Breast epithelium (tissue), 4 donors: Measurements from ENCODE around the gene HSD11B2. TPM values are rescaled to one million over a fixed set of nuclear protein-coding genes. Genes with fewer than 3 reads are reported as not detected.

ENCODE experiments used
- DNase-seq, 2 donors: peaks; one replicate each; pipeline ENCODE4 v3.0.0-alpha.2; 2019; ENCODE audit warnings: low spot score in 2 of 2
- H3K27ac ChIP-seq, 2 donors: fragments of 200-600 bp; sonication (generic) in 1 of 2; one replicate each; pipeline ENCODE4 v1.5.1; 2016 to 2019; ENCODE audit warnings: mild to moderate bottlenecking in 1 of 2
- H3K27me3 ChIP-seq, 2 donors: fragments of 200-600 bp; sonication (generic) in 1 of 2; one replicate each; pipeline versions ENCODE4 v1.5.1 to v1.6.0; 2017 to 2019; ENCODE audit warnings: control low read depth in 1 of 2, mild to moderate bottlenecking in 1 of 2
- H3K36me3 ChIP-seq: fragments of 200-600 bp; one replicate; pipeline ENCODE4 v1.5.1; 2019
- H3K4me1 ChIP-seq, 2 donors: fragments of 200-600 bp; sonication (generic); one replicate each; pipeline ENCODE4 v1.5.1; 2016 to 2019; ENCODE audit warnings: control low read depth in 1 of 2
- H3K4me3 ChIP-seq, 3 donors: fragments of 200-600 bp; sonication (generic); 1 replicate in 2 of 3; 2 replicates in 1 of 3; pipeline ENCODE4 v1.5.1; 2016 to 2019; ENCODE audit warnings: mild to moderate bottlenecking in 3 of 3, moderate library complexity in 2 of 3
- H3K9me3 ChIP-seq, 2 donors: fragments of 200-600 bp; sonication (generic) in 1 of 2; one replicate each; pipeline ENCODE4 v1.5.1; 2016 to 2019; ENCODE audit warnings: control low read depth in 1 of 2
- POLR2A ChIP-seq: fragments of 450-650 bp; IDR thresholded peaks from one replicate; pipeline ENCODE4 v1.6.1; 2016; ENCODE audit warnings: antibody characterized with exemption, mild to moderate bottlenecking, moderate library complexity
- POLR2AphosphoS5 ChIP-seq, 3 donors: sonication (generic); formaldehyde crosslinking; IDR thresholded peaks; one replicate each; pipeline ENCODE4 v1.6.1; 2017; ENCODE audit warnings: antibody characterized with exemption in 3 of 3
- intact Hi-C: fragments of 100-400 bp; cut with DNase I; formaldehyde crosslinking; loops from one replicate; pipeline ENCODE4 v1.15.1; 2023; ENCODE audit warnings: low total_unique reads
- total RNA-seq, 3 donors: library from RNA; depleted of rRNA; stranded (reverse); fragments of >200 nt; gene quantifications; one replicate each; pipeline ENCODE4 v1.1.0, GENCODE V29; 2016
- TF ChIP-seq, protein P1 (sequence below), 3 donors: fragments of 450-650 bp; IDR thresholded peaks; one replicate each; pipeline ENCODE4 v1.5.1; 2016 to 2017; ENCODE audit warnings: antibody characterized with exemption in 3 of 3, mild to moderate bottlenecking in 3 of 3, moderate library complexity in 3 of 3

HSD11B2 gene
- total RNA-seq, 3 donors from 2014 or later: 0.32 to 66.9 (median 10.2) TPM

DNA sequence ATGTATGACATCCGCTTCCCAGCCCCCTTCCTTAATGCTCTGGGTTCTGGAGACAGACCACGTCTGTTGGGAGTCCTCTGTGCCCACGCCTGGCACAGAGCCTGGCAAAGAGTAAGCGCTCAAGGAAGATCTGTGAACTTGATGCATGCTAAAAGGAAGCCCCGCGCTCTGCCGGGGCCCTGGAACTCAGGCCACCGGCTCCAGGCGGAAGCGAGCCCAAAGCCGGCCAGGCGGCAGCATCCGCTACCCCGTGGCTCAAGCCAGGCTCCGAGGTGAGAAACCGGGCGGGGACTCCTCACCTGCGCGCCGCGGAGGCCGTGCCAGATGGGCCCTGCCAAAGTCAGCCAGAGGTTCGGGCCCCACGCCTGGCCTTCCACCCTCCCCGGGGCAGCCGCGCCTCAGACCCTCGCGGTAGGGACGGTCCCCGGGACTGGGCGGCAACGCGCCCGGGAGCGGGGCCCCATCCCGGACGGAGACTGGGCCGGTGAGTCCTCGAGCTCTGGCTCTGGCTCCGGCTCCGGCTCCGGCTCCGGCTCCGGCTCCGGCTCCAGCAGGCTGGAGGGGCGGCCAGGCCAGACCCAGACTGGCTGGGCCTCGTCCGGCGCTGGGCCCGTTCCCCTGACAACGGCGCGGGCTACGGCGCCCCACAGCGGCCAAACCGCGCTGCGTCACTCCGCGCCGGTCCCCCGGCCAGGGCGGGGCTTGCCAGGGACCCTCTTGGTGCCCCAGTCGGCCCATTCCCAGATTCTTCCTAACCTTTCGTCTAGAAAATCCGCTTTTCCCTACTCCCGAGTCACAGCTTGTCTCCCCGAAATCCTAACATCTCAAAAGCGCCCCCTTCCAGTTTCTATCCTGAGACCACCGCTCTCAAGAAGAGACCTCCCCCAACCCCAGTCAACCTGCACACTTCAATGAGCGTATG lies 14.8 kb upstream of the HSD11B2 start, which contains the start of gene ZDHHC1:
TSS of gene ZDHHC1 (minus strand) at position 606 of the 922 bp plus-strand sequence. CDS start 8,702 bp downstream, outside the sequence.
- H3K9me3 ChIP-seq: no peaks in the 10 kb centered on the region
- peak; percentile 51 to 77 for DNase-seq
- no peaks in the 10 kb centered on the region for H3K27me3 ChIP-seq
- peak within 1 kb of the TSS; percentile 78 to 96 (median 79) for H3K4me3 ChIP-seq
- H3K4me1 ChIP-seq: no peaks in the 10 kb centered on the region
- intact Hi-C loops: loop anchor here (10.0 kb wide), 1 partner anchor 241 kb away; the partner anchor contains the start of gene NOL3
- TF ChIP-seq POLR2AphosphoS5 (IDR thresholded peaks at IDR 0.05) (peak in 1 of 3 donors; percentile 83), POLR2A (peak; percentile 44)
- TF ChIP-seq, protein P1, sequence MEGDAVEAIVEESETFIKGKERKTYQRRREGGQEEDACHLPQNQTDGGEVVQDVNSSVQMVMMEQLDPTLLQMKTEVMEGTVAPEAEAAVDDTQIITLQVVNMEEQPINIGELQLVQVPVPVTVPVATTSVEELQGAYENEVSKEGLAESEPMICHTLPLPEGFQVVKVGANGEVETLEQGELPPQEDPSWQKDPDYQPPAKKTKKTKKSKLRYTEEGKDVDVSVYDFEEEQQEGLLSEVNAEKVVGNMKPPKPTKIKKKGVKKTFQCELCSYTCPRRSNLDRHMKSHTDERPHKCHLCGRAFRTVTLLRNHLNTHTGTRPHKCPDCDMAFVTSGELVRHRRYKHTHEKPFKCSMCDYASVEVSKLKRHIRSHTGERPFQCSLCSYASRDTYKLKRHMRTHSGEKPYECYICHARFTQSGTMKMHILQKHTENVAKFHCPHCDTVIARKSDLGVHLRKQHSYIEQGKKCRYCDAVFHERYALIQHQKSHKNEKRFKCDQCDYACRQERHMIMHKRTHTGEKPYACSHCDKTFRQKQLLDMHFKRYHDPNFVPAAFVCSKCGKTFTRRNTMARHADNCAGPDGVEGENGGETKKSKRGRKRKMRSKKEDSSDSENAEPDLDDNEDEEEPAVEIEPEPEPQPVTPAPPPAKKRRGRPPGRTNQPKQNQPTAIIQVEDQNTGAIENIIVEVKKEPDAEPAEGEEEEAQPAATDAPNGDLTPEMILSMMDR (IDR thresholded peaks at IDR 0.05): peak in 2 of 3 donors; percentile 40 to 52
- H3K36me3 ChIP-seq: no peaks in the 10 kb centered on the region
- peak within 1 kb of the TSS; percentile 95 to 97 for H3K27ac ChIP-seq

DNA sequence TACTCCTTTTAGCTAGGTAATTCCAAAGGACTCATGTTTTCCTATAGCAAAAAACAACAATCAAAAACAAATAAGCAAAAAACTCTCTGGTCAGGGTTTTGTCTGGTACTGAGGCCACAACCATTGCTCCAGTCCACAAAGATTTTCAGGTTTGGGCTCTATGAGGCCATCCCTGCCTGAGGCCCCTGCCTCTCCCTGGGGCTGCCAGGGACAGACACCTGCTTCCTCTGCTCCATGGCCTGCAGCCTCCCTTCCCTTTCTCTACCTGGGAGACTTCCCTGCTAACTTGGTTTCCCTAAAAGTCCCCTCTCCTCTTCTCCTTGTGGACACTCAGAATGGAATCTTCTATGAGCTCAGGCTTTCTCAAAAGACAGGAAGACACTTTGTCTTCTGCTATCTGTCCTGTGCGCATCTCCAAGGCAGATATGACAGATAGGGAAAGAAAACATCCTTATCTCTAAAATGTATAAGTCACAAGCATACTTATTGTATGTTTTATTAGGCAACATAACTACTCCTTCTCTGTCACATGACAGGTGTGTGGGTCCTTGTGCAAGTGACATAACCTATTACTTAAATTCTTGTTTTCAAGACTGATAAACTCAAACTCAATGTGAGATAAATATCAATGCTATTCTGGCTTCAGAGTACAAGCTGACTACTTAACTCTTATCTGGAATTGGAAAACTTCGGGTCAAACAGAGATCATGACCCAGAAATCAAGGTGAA lies 13.4 kb upstream of the HSD11B2 start:
- no peaks in the 10 kb centered on the region for H3K4me1 ChIP-seq

DNA sequence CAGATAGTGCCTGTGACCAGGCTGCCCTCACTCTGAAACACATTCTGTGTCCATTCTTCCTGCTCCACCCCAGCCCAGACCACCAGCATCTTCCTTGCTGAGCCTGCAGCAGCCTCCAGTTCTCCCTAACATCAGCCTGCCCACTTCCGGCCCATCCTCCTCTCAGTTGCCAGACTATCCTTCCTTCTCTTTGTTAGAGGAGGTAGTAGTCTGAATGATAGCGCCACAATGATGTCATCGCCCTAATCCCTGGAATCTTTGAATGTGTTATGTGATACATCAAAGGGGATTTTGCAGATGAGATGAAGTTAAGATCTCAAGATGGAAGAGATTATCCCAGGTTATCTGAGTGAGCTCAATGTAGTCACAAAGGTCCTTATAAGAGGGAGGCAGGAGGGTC lies 11.4 kb upstream of the HSD11B2 start:
- no peak overlapping the region for H3K4me3 ChIP-seq
- H3K27me3 ChIP-seq: no peaks in the 10 kb centered on the region
- H3K36me3 ChIP-seq: no peaks in the 10 kb centered on the region
- intact Hi-C loops: loop anchor here (10.0 kb wide), 1 partner anchor 245 kb away; the partner anchor contains the start of gene NOL3
- no peak for TF ChIP-seq POLR2A
- no peak for TF ChIP-seq POLR2AphosphoS5 (IDR thresholded peaks at IDR 0.05)
- TF ChIP-seq, protein P1 (IDR thresholded peaks at IDR 0.05): no peak
- H3K4me1 ChIP-seq: no peaks in the 10 kb centered on the region
- H3K27ac ChIP-seq: no peak overlapping the region
- DNase-seq: no peak
- H3K9me3 ChIP-seq: no peaks in the 10 kb centered on the region

More for the DNA sequence above, 13.4 kb upstream of the HSD11B2 start:
- intact Hi-C loops: loop anchor here (10.0 kb wide), 1 partner anchor 243 kb away; the partner anchor contains the start of gene NOL3
- H3K27me3 ChIP-seq: no peaks in the 10 kb centered on the region
- TF ChIP-seq POLR2AphosphoS5 (IDR thresholded peaks at IDR 0.05) (no peak), POLR2A (no peak)
- TF ChIP-seq, protein P1 (IDR thresholded peaks at IDR 0.05): no peak
- H3K4me3 ChIP-seq: no peak overlapping the region
- peak overlapping the region in 1 of 2 donors; percentile 32 for H3K27ac ChIP-seq
- H3K36me3 ChIP-seq: no peaks in the 10 kb centered on the region
- DNase-seq: no peak
- H3K9me3 ChIP-seq: no peaks in the 10 kb centered on the region

DNA sequence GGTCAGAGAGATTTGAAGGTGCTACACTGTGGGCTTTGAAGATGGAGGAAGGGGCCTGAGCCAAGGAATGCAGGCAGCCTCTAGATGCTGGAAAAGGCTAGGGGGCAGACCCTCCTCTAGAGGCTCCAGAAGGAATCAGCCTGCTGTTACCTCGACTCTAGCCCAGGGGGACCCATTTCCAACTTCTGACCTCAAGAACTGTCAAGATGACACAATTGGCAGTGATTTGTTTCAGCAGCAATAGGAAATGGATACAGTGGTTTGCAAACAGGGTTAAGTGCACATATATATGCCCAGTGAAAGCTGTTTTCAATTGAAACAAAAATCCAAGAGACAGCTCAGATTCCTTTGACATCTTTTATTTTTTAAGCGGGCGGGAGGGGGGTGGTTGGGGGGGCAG lies 11.0 kb upstream of the HSD11B2 start:
- no peak overlapping the region for H3K27ac ChIP-seq
- H3K4me3 ChIP-seq: no peak overlapping the region
- H3K9me3 ChIP-seq: no peaks in the 10 kb centered on the region
- H3K36me3 ChIP-seq: no peaks in the 10 kb centered on the region
- no peaks in the 10 kb centered on the region for H3K27me3 ChIP-seq
- no peak for TF ChIP-seq POLR2AphosphoS5 (IDR thresholded peaks at IDR 0.05)
- no peaks in the 10 kb centered on the region for H3K4me1 ChIP-seq
- intact Hi-C loops: loop anchor here (10.0 kb wide), 1 partner anchor 245 kb away; the partner anchor contains the start of gene NOL3
- DNase-seq: no peak

DNA sequence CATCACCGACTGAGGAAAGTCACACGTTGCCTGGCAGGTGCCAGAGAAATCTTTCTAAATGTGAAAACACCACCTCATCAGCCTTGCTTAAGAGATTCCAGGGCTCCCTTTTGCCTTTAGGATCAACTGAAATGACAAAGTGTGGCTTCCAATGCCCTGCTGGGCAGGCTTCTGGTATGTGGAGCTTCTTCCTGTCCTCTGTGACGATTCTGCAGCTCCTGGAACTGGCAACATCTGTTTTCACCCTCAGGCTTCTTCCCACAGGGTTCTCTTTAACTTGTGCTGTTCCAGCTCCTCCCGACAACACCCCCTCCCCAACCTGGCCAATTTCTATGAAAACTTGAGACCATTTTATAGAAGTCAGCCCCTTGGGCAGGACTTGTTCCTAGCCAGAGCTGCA lies 9.9 kb upstream of the HSD11B2 start:
- no peak for DNase-seq
- intact Hi-C loops: loop anchor here (1.0 kb wide), 1 partner anchor 27 kb away; no protein-coding TSS in a partner anchor
- Histone ChIP-seq H3K27ac (peak overlapping the region; percentile 32 to 54), H3K4me1 (no peaks in the 10 kb centered on the region), H3K36me3 (no peaks in the 10 kb centered on the region), H3K9me3 (no peaks in the 10 kb centered on the region), H3K4me3 (no peak overlapping the region), H3K27me3 (no peaks in the 10 kb centered on the region)
- TF ChIP-seq POLR2AphosphoS5 (IDR thresholded peaks at IDR 0.05): no peak
- TF ChIP-seq, protein P1 (IDR thresholded peaks at IDR 0.05): no peak
- no peak for TF ChIP-seq POLR2A
